NOMO-1 treated with DMSO at 0.1 percent for 48 hours (cell line): ENCODE data around the gene CNOT4.
"Not testable (repeated sequence)": the region's sequence is repeated elsewhere in the genome, so short reads cannot be mapped to it uniquely, and the experiment has no call there.

Source experiments
- DNase-seq: peaks from one replicate; lab custom pipeline; 2025; ENCODE audit not compliant: unreplicated experiment; lab: John Stamatoyannopoulos, UW

Gene CNOT4

GRCh38 chr7:135512135-135512887, 2.4 kb upstream of the CNOT4 start:
- peak; percentile 56 for DNase-seq

DNA sequence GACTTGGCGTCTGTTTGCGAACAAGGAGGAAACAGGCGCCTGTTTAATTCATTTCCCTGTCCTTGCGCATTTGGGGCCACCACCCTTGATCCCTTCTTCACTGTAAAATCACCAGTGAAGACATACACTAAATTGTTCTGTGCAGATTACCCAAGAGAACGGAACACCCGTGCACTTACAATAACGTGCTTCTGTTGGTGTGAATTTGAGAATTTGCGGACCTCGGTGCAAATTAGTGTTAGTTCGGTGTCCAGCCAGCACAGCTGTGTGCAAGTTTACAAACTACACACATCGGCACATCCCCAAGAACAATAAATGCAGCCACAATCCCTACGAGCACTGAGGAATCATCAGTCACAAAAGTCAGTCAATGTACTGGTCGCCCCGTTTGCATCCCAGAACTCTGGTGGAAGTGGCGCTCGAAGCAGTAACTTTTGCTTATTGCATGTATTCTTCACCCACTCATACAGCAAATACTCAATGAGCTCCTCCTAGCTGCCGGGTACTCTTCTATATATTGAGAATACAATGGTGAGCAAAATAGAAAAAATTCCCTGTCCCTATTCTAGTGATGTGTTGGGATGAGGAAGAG, 786 bp upstream of the CNOT4 start:
- no peak for DNase-seq

GRCh38 chr7:135509589-135509838, 388 bp downstream of the CNOT4 start:
- DNase-seq: no peak

GRCh38 chr7:135508883-135509588, 866 bp downstream of the CNOT4 start:
- peak; percentile 15 for DNase-seq

DNA sequence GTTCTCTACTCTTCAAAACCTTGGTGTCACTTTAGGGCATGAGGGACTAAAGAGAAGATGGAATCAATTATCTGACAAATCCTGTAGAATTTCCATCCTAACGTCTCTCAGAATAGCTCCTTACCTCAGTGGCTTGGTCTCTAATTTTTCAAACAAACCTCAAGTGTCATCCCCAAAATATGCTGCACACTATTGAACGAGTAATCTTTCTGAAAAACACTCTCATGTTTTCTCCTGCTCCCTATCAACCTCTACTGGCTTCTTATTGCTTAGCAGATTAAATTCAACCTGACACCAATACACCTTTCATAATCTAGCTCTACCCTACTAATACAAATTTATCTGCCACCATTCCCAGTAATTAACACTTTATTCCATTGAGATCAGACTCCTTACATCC, 8.5 kb downstream of the CNOT4 start:
- DNase-seq: no peak

GRCh38 chr7:135499818-135500217, 10.1 kb downstream of the CNOT4 start:
- peak; percentile 49 for DNase-seq

DNA sequence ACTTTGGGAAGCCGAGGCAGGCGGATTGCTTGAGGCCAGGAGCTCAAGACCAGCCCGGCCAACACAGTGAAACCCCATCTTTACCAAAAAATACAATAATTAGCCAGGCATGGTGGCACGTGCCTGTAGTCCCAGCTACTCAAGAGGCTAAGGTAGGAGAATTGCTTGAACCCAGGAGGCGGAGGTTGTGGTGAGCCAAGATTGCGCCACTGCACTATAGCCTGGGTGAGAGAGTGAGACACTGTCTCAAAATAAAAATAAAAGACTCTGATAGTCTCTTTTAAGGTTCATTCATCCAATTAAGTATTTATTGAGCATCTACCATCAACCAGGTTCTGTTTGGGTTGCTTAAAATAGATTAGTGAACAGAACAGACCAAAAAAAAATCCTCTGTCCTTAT, 12.7 kb downstream of the CNOT4 start:
- not testable (repeated sequence) for DNase-seq

DNA sequence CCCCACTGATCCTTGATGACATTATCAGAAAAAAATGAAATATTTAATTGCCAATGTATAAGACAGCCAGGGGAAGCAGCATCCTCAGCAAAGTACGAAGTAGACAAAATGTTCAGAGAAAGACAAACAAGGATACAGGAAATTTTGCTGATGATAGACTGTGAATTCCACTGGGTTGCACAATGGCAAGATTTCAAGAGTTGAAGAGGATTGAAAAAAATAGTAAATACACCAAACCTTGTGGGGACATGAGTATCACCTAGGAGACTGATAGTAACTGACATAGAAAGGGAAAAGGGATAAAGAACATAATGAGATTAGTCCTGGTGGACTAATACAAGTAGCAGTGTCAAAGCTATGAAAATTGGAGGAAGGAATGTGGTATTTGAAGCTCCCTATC, 16.5 kb downstream of the CNOT4 start:
- no peak for DNase-seq

GRCh38 chr7:135492151-135492550, 17.8 kb downstream of the CNOT4 start:
- DNase-seq: no peak

- DNase-seq: no peak
Measured at GRCh38 chr7:135490783-135491182, 19.1 kb downstream of the CNOT4 start.

GRCh38 chr7:135489791-135490190, 20.1 kb downstream of the CNOT4 start:
- no peak for DNase-seq

DNA sequence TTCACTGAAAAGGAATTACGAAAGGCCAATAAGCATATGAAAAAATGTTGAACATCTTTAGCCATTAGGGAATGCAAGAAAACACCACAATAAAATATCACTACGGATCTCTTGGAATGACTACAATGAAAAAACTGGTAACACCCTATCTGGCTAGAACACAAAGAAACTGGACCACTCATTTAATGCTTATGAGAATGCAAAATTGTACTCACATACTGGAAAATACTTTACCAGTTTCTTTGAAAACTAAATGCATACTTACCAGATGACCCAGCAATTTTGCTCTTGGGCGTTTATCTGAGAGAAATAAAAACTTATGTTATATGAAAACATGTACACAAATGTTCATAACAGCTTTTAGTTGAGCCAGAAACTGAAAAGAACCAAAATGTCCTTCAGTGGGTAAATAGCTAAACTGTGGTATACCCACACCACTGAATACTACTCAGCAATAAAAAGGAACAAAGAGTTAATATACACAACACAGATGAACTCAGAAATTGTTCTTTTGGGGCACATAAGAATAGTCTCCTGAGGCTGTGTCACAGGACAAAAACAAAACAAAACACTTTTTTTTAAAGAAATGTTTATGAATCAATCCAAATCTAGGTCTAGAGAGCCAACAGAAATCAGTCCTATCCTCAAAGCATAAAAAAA, 23.5 kb downstream of the CNOT4 start:
- DNase-seq: no peak

DNA sequence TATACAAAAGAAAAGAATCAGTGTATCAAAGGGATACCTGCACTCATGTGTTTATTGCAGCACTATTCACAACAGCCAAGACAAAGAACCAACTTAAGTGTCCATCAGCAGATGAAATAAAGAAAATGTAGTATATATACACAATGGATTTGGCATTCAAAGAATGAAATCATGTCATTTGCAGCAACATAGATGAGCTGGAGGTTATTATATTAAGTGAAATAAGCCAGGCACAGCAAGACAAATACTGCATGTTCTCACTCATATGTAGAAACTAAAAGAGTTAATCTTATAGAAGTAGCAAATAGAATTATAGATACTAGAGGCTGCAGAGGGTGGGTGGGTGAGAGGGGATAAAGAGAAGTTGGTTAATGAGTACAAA, 28.3 kb downstream of the CNOT4 start:
- DNase-seq: no peak

DNA sequence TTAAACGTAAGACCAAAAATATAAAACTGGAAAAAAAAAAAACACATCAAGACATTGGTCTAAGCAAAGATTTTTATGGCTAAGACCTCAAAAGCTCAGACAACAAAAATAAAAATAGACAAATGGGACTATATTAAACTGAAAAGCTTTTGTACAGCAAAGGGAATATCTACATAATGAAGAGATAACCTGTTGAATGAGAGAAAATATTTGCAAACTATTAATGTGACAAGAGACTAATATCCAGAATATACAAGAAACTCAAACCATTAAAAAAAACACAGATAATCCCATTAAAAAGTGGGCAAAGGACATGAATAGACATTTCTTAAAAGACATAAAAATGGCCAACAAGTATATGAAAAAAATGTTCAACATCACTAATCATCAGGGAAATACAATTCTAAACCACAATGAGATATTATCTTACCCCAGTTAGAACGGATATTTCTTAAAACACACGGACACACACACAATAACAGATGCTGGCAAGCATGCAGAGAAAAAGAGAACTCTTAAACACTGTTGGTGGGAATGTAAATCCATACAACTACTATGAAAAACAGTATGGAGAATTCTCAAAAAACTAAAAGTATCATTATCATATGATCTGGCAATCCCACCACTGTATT, 28.8 kb downstream of the CNOT4 start:
- DNase-seq: no peak

DNA sequence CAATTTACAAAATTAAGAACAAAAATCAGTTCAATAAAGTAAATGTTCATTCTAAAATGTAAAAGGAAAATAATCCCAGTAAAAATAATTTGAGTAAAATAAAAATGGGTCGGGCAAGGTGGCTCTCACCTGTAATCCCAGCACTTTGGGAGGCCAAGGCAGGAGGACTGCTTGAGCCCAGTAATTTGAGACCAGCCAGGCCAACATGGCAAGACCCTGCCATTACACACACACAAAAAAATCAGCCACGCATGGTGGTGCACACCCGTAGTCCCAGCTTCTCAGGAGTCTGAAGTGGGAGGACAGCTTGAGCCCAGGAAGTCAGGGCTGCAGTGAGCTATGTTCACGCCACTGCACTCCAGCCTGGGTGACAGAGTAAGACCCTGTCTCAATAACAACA, 34.4 kb downstream of the CNOT4 start:
- DNase-seq: no peak

GRCh38 chr7:135469705-135470104, 40.2 kb downstream of the CNOT4 start:
- DNase-seq: not testable (repeated sequence)

- DNase-seq: no peak
Measured at GRCh38 chr7:135467207-135467711, 42.6 kb downstream of the CNOT4 start.

GRCh38 chr7:135466442-135467206, 43.3 kb downstream of the CNOT4 start:
- no peak for DNase-seq

- DNase-seq: peak; percentile 12
Measured at GRCh38 chr7:135463908-135464307, 46.0 kb downstream of the CNOT4 start.

GRCh38 chr7:135459951-135460567, 49.8 kb downstream of the CNOT4 start:
- DNase-seq: no peak
